GM21381 (cell line): Measurements from ENCODE around the gene USP44.
"Not testable (repeated sequence)": the region's sequence is repeated elsewhere in the genome, so short reads cannot be mapped to it uniquely, and the experiment has no call there.

ENCODE experiments used
- ATAC-seq: cut with Tn5 transposase; IDR thresholded peaks from one replicate; pipeline ENCODE4 v1.9.1; 2021; ENCODE audit warnings: mild to moderate bottlenecking, moderate library complexity; ENCODE audit not compliant: unreplicated experiment

Gene USP44

DNA sequence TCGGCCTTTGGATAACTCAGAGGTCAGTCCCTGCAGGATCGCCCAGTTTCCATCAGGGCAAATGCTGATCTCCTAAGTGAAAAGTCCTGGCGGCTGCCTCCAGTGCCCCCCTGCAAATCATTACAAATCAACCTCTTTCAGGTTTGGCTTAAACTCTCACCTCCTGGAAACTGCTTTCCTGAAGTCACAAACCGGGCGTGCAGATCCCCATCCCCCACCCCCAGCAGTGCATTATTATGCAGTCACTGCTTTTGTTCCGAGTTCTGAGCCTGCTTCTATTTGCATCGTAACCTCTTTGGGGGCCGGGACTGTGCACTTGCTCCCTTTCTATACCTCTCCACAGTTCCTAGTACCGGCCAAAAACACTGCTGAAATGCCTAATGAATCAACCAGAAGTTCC is at the start of gene USP44:
Gene USP44, minus strand, starts transcription at position 172 of the 400 bp plus-strand sequence. CDS start 17,220 bp downstream, outside the sequence.
- no peak for ATAC-seq

GRCh38 chr12:95600567-95600966 is 49.3 kb upstream of the USP44 start:
- ATAC-seq: no peak

- ATAC-seq: no peak
Measured at GRCh38 chr12:95599880-95600279, 48.6 kb upstream of the USP44 start.

- no peak for ATAC-seq
Measured at GRCh38 chr12:95594136-95594535, 42.9 kb upstream of the USP44 start.

GRCh38 chr12:95593266-95593871 is 42.1 kb upstream of the USP44 start:
- ATAC-seq: no peak

DNA sequence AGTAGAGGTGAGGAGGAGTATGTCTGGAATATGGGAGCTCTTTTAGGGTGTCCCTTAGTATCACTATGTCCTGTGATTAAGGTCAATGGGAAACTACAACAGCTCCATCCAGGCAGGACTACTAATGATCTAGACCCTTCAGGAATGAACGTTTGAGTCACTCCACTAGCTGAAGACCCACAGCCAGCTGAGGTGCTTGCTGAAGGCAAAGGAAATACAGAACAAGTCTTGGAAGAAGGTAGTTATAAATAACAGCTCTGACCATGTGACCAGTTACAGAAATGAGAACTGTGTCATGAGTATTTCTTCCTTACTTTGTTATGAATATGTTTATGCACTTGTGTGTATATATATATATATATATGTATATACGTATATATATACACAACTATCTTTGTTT is 40.5 kb upstream of the USP44 start:
- ATAC-seq: no peak

GRCh38 chr12:95590775-95591174 is 39.5 kb upstream of the USP44 start:
- ATAC-seq: no peak

DNA sequence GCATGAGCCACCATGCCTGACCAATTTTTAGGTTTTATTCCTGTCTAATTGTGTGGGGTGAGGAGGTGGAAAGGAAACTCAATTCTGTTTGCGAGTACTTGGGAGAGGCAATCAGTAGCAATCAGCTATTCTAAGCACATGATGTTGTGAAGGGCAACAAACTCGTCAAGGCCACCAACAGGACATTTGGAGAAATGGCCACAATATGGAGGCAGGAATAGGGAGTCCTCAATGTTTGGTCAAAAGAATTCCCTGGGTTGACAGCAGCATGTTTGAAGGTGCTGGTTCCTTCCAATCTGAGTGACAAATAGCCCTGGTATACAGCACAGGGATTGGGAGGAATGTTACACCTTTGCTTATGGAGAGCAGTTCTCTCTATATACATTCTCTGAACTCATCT is 32.7 kb upstream of the USP44 start:
- no peak for ATAC-seq

GRCh38 chr12:95582230-95583058 is 31.2 kb upstream of the USP44 start:
- no peak for ATAC-seq

GRCh38 chr12:95577820-95578219 is 26.5 kb upstream of the USP44 start:
- no peak for ATAC-seq

DNA sequence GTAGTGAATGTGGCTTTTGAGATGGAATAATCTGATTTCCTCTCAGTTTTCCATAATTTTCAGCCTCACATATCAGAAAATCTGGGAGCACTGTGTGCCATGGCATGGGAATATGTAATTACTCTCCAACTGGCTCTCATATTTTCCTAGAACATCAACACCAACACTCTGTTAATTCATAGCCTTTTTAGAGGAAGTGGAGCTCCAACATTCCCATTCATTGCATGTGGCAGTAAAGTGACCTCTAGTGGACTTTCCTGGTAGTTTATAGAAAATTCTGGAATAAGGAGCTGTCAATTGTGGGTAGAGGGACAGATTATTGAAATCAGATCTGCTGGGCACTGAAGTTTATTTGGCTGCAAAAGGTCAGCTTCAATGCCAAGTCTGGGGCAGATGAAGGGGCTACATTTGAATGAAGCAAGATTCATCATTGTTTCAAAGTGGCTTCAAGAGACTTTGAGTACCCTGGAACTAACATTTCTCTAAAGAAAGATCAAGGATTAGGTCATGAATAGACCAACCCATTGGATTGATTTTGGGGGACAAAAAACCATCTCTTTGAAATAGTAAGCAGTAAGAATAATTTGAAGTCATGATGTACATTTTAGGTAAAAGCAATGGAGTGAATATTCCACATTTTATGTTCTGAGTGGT is 23.6 kb upstream of the USP44 start:
- ATAC-seq: no peak

DNA sequence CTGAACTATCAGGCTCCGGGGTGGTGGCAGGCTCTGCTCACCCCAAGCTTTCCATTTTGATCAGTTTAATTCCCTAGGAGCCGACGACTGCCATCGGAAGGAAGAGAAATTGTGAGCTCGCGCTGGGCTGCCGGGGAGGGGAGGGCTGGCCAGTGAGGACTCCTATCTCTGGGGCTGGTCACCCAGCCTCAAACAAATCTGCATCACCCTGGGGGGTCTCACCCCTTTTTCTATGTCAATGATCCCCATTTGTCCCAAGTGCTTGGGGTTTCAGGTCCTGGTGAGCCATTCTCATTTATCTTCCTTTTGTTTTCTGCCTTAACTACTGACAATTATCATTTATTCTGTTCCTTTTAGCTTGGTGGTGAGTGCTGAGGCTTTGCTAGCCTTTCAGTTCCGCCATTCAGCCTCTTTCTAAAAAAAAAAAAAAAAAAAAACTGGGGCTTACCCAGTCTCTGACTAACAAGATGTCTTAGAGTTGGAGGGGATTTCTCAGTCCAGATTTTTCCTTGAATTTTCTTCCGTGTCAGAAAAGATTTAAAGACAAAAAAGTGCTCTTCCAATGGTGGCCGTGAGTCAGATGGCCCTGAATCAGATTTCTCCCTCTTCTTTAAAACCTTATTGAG is 22.8 kb upstream of the USP44 start:
- ATAC-seq: no peak

DNA sequence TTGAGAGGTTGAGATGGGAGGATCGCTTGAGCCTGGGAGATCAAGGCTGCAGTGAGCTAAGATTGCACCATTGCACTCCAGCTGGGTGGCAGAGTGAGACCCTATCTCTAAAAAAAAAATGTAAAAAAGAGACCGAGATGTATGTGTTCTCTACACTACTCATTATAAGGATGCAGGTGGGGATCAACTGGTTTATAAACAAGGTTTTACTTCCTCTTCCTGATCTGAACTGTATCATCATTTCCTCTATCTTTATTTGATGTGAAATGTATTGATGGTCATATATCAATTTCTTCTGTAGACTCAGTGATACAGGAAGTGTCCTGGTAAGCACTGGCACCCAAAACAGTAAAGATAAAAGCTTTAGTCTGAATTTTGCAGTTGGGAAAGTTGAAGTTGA is 20.1 kb upstream of the USP44 start:
- ATAC-seq: no peak

DNA sequence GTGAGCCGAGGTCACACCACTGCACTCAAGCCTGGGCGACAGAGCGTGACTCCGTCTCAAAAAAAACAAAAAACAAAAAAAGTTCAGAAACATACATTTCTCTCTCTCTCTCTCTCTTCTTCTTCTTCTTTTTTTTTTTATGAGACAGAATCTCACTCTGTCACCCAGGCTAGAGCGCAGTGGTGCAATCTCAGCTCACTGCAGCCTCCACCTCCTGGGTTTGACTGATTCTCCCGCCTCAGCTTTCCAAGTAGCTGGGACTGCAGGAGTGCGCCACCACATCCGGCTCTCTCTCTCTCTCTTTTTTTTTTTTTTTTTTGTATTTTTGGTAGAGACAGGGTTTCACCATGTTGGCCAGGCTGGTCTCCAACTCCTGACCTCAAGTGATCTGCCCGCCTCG is 16.8 kb upstream of the USP44 start:
- ATAC-seq: not testable (repeated sequence)

DNA sequence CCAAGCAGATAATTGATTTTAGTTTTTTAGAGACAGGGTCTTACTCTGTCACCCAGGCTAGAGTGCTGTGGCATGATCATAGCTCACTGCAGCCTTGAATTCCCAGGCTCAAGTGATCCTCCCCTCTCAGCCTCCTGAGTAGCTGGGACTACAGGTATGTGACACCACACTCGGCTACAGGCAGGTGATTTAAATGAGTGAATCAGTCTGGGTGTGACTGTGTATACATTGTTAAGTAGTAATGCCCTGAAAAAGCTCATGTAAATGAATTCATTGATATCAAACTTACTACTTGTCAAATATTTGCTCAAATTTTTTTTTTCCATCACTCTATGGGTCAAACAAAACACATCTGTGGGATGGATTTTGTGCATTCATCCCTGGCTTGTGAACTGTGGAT is 6.3 kb upstream of the USP44 start:
- no peak for ATAC-seq

DNA sequence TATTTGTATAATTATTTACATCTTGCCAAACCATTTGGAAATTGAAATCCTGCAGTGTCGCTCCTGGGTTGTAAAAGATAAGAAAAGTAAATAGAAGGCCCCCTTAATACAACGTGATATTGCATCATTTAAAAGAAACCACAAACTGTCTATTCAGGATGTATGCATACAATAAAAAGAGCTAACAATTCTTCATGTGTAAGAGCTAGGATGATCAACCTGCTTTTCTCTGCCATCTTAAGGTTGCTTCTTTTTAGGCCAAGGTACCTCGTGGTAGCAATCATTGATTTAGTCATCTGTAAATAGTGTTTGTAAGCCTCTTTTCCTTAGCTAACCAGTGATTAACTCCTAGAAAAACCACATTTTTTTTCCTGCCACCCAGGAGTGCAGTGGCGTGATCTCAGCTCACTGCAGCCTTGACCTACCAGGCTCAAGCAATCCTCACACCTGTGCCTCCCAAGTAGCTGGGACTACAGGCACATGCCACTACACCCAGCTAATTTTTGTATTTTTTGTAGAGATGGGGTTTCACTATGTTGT is 3.3 kb upstream of the USP44 start:
- no peak for ATAC-seq

DNA sequence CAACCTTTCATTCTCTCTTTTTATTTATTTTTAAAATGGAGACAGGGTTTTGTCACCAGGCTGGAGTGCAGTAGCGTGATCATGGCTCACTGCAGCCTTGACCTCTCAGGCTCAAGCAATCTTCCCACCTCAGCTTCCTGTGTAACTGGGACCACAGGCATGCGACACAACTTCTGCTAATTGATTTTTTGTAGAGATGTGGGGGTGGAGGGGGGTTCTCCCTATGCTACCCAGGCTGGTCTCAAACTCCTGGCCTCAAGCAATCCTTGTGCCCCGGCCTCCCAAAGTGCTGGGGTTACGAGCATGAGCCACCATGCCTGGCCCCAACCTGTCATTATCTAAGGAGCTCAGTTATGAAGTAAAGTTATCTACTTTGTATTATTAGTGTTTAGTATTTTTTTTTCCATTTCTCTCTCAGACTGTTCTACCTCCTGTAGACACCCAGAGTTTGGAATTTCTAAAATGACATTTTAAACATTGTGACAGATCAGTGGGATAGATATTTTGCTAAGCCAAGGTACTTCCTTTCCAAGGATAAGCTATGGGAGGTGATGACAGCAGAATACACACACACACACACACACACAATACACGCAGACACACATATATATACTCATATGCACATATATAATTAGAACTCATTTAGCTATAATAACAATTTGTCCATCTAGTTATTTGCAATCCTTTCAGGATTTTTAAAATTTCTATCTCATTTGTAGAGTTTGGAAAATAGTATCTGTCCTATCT is 2.1 kb upstream of the USP44 start:
- ATAC-seq: no peak

GRCh38 chr12:95551913-95552516 is 739 bp upstream of the USP44 start:
- no peak for ATAC-seq

- no peak for ATAC-seq
Measured at GRCh38 chr12:95549392-95550084, 1.7 kb downstream of the USP44 start.
